Loucy (cell line): ENCODE data around the gene MCM3AP.

Experiments used
- H2AFZ ChIP-seq: fragments of 200-600 bp; sonication (generic); 2 replicates; pipeline ENCODE4 v1.6.0; 2016; ENCODE audit warnings: antibody characterized with exemption, mild to moderate bottlenecking, low read length, moderate library complexity
- H3F3A ChIP-seq: fragments of 200-600 bp; 2 replicates; pipeline ENCODE4 v1.6.0; 2016; ENCODE audit warnings: antibody characterized with exemption, low read depth, mild to moderate bottlenecking
- H3K27me3 ChIP-seq: fragments of 200-600 bp; sonication (generic); 2 replicates; pipeline ENCODE4 v1.6.1; 2014; ENCODE audit warnings: low read length, mild to moderate bottlenecking; ENCODE audit not compliant: insufficient read depth, poor library complexity, severe bottlenecking
- H3K36me3 ChIP-seq: fragments of 200-600 bp; sonication (generic); 2 replicates; pipeline ENCODE4 v1.6.1; 2016; ENCODE audit warnings: low read length; ENCODE audit not compliant: insufficient read depth
- H3K4me1 ChIP-seq: fragments of 200-600 bp; sonication (generic); 2 replicates; pipeline ENCODE4 v1.5.1; 2014; ENCODE audit warnings: low read length, mild to moderate bottlenecking; ENCODE audit not compliant: insufficient read depth, poor library complexity, severe bottlenecking
- H3K4me2 ChIP-seq: fragments of 200-600 bp; sonication (generic); 2 replicates; pipeline ENCODE4 v1.6.0; 2014; ENCODE audit warnings: antibody characterized with exemption, low read length, low read depth, mild to moderate bottlenecking; ENCODE audit not compliant: poor library complexity, severe bottlenecking
- H3K4me3 ChIP-seq: fragments of 200-600 bp; sonication (generic); 2 replicates; pipeline ENCODE4 v1.5.1; 2014; ENCODE audit warnings: low read length, mild to moderate bottlenecking, mixed read lengths; ENCODE audit not compliant: poor library complexity, severe bottlenecking
- H3K79me2 ChIP-seq: fragments of 200-600 bp; sonication (generic); 2 replicates; pipeline ENCODE4 v1.6.1; 2014; ENCODE audit warnings: low read length; ENCODE audit not compliant: insufficient read depth
- H3K9ac ChIP-seq: fragments of 200-600 bp; sonication (generic); 2 replicates; pipeline ENCODE4 v1.6.0; 2014; ENCODE audit warnings: mild to moderate bottlenecking, low read depth, low read length, moderate library complexity; ENCODE audit not compliant: poor library complexity, severe bottlenecking
- H3K9me2 ChIP-seq: fragments of 200-600 bp; sonication (generic); replicated peaks from 2 replicates; pipeline ENCODE4 v1.6.1; 2016; ENCODE audit warnings: low read depth, low read length, mixed read lengths
- H3K9me3 ChIP-seq: fragments of 200-600 bp; sonication (generic); 2 replicates; pipeline ENCODE4 v1.6.1; 2014; ENCODE audit warnings: mild to moderate bottlenecking, antibody characterized with exemption, low read length, low read depth; ENCODE audit not compliant: insufficient read depth
- H4K20me1 ChIP-seq: fragments of 200-600 bp; sonication (generic); 2 replicates; pipeline ENCODE4 v1.6.0; 2014; ENCODE audit warnings: antibody characterized with exemption, low read length, mild to moderate bottlenecking; ENCODE audit not compliant: insufficient read depth, poor library complexity, severe bottlenecking
- CTCF ChIP-seq: fragments of 200-600 bp; sonication (generic); conservative IDR thresholded peaks from 2 replicates; pipeline ENCODE4 v1.5.1; 2014; ENCODE audit warnings: mild to moderate bottlenecking, antibody characterized with exemption, low read length
- EZH2phosphoT487 ChIP-seq: fragments of 200-600 bp; IDR thresholded peaks from 2 replicates; pipeline ENCODE4 v1.6.1; 2018; ENCODE audit warnings: antibody characterized with exemption, mild to moderate bottlenecking, moderate library complexity, borderline replicate concordance

The MCM3AP gene

GRCh38 chr21:46248422-46248782, 37.0 kb downstream of the MCM3AP start:
- H3K4me3 ChIP-seq, result no peak overlapping the region
- no peak for TF ChIP-seq CTCF
- no peak for TF ChIP-seq EZH2phosphoT487
- no peaks in the 10 kb centered on the region for H3F3A ChIP-seq
- no peaks in the 10 kb centered on the region for H3K9me3 ChIP-seq
- no peaks in the 10 kb centered on the region for H3K27me3 ChIP-seq
- no peaks in the 10 kb centered on the region for H3K79me2 ChIP-seq
- peaks cover 20% of the 10 kb centered on the region for H3K4me1 ChIP-seq
- no peaks in the 10 kb centered on the region for H3K9me2 ChIP-seq
- no peaks in the 10 kb centered on the region for H4K20me1 ChIP-seq
- H2AFZ ChIP-seq, result no peak overlapping the region
- H3K9ac ChIP-seq, result no peak overlapping the region
- no peak overlapping the region for H3K4me2 ChIP-seq
- H3K36me3 ChIP-seq, result peaks cover 84% of the 10 kb centered on the region; the same call in 1 of the 2 replicates

GRCh38 chr21:46247699-46248421, 37.6 kb downstream of the MCM3AP start:
- H3K4me1 ChIP-seq, result peaks cover 19% of the 10 kb centered on the region
- no peaks in the 10 kb centered on the region for H3K79me2 ChIP-seq
- H3K9ac ChIP-seq, result no peak overlapping the region
- H3K4me2 ChIP-seq, result no peak overlapping the region
- H3K9me2 ChIP-seq, result no peaks in the 10 kb centered on the region
- no peaks in the 10 kb centered on the region for H3F3A ChIP-seq
- no peak overlapping the region for H3K4me3 ChIP-seq
- no peaks in the 10 kb centered on the region for H3K9me3 ChIP-seq
- peaks cover 88% of the 10 kb centered on the region; the same call in 1 of the 2 replicates for H3K36me3 ChIP-seq
- H2AFZ ChIP-seq, result no peak overlapping the region
- no peaks in the 10 kb centered on the region for H3K27me3 ChIP-seq
- TF ChIP-seq EZH2phosphoT487 (no peak), CTCF (no peak)
- H4K20me1 ChIP-seq, result no peaks in the 10 kb centered on the region

- TF ChIP-seq EZH2phosphoT487 (no peak), CTCF (no peak; the same call in 1 of the 2 replicates)
- no peaks in the 10 kb centered on the region for H3K27me3 ChIP-seq
- H3F3A ChIP-seq, result no peaks in the 10 kb centered on the region
- H3K9me2 ChIP-seq, result no peaks in the 10 kb centered on the region
- H3K36me3 ChIP-seq, result peaks cover 88% of the 10 kb centered on the region; the same call in 1 of the 2 replicates
- no peaks in the 10 kb centered on the region for H4K20me1 ChIP-seq
- no peak overlapping the region for H3K4me2 ChIP-seq
- peaks cover 16% of the 10 kb centered on the region for H3K4me1 ChIP-seq
- no peaks in the 10 kb centered on the region for H3K9me3 ChIP-seq
- H2AFZ ChIP-seq, result no peak overlapping the region
- no peaks in the 10 kb centered on the region for H3K79me2 ChIP-seq
- no peak overlapping the region for H3K4me3 ChIP-seq
- no peak overlapping the region for H3K9ac ChIP-seq
Measured at GRCh38 chr21:46246345-46246744, 39.1 kb downstream of the MCM3AP start.
